Endometrium (tissue), 2 donors: Measurements from ENCODE around the gene HOTAIR.

Experiments used
- FAIRE-seq: peaks from 2 replicates; lab custom pipeline; 2012; peaks lifted over from hg19 to GRCh38; lab: Jason Lieb, UNC
- donor health status: control.
- donor health status: control.

HOTAIR gene

GRCh38 chr12:54000116-54001114 lies 25.7 kb upstream of the HOTAIR start, which contains the start of gene HOXC9:
TSS of gene HOXC9 (plus strand) at chr12:54000161. CDS start at chr12:54000189, 28 bp downstream.
- FAIRE-seq = no peak

- FAIRE-seq = no peak
Measured at GRCh38 chr12:53999559-54000115, 24.9 kb upstream of the HOTAIR start.

DNA sequence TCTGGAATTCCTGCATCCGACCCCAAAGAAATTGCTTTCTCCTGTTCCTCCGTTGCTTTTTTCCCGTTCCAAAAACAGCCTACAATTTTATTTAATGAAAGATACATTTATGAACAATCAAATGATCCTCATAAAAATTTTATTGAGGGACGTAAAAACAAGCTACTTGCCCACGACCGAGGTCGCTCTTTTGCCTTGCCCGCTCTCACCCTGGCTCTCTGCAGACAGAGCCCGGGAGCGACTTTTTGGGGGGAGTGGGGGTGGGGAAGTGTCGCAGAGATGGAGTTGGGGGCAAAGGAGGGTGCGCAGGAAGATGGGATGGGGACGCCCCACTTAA lies 24.1 kb upstream of the HOTAIR start:
- no peak for FAIRE-seq

- no peak for FAIRE-seq
Measured at GRCh38 chr12:53998110-53998899, 23.6 kb upstream of the HOTAIR start.

GRCh38 chr12:53997204-53998109 lies 22.7 kb upstream of the HOTAIR start:
- no peak for FAIRE-seq

DNA sequence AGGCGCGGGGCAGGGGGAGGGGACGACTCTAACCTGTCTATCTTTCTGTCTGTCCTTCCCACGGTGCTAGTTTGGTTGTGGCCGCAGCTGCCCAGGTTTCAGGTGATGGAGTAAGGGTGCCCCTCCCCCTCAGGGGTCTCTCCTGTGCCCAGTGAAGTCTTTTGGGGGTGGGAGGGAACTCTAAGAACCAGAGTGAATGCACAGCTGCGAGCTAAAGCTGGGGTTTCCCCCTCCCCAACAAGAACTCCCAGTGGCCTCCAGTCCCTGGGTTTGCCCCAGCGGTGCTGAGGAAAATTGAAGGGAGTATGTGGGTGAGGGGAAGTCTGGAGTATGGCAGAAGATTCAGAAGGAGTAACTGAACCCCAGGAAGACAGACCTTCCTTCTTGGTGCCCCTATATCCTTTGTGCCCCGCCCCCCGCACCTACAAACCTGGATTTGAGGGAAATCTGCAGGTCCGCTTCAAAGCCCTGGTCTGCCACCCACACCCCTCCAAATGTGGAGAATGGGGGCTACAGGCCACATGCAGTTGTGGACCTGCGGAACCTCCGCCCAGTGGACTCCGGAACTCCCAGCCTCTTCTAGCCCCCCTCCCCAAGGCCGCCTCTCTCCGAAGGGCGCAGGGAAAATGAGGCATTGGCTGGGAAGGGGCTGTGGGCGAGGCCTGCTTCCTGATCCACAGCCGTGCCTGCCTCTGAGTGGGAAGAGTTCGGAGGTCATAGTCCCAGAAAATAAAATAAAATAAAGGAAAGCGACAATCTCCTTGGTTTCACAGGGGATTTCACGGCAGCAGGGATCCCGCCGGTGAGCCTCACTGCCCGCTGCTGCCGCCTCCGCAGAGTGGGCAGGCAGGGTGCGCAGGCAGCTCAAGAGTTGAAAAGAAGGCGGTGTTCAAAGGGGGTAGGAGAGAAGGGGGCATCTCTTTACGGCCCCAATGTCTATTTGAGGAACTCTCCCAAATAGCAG lies 21.8 kb upstream of the HOTAIR start:
- FAIRE-seq = no peak

DNA sequence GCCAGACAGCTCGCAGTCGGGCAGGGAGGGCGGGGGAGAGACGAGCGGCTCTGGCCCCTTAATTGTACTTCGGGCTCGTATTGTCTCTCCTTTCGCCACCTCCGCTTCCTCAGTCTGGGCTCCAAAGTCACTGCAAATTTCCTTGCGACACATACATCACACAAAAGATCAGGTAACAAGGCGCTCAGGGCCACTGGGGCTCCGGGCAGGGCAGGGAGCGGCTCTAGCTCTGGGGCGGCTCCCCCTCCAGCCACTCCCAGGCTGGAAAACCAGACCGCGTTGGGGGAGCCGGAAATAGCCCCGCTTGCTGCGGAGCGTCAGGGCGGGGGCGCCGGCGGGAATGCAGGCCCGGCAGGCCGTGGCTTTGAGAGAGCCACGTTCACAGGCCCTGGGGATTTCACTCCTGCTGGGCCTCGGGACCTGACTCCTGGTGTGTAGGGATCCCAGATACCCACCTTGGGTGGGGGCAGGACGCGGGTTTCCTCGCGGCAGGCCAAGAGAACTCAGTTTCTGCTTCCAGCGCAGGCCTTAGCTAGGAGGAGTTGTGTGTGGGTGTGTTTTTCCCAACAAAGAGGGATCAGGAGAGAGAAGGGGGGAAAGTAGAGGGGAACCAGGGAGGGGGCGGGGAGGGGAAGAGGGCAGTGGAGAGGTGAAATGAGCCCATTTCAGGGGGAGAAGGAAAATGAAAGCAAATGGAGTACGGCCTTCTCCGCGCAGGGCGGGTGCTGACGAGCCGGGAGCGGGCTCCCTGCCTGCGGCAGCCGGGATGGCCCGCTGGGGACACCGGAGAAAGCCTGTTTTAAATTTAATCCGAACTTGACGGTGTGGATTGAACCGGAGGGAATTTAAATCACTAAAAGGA lies 20.9 kb upstream of the HOTAIR start:
- FAIRE-seq = no peak

DNA sequence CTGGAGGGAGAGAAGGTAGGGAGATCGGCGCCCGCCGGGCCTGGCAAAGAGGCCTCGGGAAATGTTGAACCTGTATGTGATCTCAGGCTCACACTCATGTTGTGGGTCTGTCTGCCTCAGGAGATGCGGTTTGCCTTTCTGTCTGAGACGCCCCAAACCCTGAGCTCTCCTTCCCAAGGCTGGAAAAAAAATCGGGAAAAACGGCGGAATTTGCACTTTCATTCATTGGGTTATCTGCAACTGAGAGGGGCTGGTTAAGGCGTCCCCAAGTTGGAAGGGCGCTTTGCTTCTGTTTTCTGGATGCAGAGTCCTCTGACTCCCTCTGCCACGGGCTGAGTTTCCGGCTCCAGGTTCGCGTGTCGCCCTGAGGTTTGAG lies 20.2 kb upstream of the HOTAIR start:
- FAIRE-seq = no peak

- FAIRE-seq = no peak
Measured at GRCh38 chr12:53994264-53995001, 19.7 kb upstream of the HOTAIR start.

DNA sequence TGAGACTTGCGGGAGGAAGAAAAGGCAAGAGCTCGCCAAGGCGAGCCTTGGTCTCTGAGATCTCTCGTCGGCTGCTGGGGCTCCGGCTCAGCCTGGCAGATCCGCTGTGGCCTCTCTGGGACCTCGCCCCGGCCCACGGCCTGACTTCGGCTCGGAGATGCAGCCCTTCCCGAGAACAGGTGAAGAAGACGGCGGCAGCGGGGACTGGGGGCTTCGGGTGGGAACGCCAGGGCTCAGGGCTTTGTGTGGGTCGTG lies 19.2 kb upstream of the HOTAIR start:
- no peak for FAIRE-seq

- no peak for FAIRE-seq
Measured at GRCh38 chr12:53993162-53994008, 18.6 kb upstream of the HOTAIR start.

DNA sequence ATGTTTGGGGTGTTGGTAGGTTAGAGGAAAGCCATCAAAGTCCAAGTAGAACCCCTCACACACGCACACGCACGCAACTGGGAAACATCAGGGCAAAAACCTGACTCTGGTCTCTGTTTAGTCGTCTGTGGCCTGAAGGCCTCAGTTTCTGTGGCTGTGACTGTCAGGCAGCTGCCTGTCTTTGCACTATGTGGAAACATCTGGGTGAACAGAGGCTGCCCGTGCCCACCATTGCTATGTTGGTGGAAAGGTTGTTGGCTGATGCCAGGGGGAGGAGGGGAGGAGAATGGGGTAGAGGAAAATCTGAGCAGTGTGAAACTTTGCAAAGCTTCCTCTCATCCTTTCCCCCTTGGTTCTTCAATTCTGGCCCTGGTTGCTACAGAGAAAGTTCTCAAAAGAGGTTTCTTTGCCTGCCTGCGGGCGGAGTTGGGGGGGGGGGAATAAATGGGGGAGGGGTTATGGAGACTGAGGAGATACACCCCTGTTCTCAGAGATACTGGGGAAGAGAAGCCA lies 17.7 kb upstream of the HOTAIR start:
- no peak for FAIRE-seq

- FAIRE-seq = no peak
Measured at GRCh38 chr12:53991077-53991460, 16.3 kb upstream of the HOTAIR start.

DNA sequence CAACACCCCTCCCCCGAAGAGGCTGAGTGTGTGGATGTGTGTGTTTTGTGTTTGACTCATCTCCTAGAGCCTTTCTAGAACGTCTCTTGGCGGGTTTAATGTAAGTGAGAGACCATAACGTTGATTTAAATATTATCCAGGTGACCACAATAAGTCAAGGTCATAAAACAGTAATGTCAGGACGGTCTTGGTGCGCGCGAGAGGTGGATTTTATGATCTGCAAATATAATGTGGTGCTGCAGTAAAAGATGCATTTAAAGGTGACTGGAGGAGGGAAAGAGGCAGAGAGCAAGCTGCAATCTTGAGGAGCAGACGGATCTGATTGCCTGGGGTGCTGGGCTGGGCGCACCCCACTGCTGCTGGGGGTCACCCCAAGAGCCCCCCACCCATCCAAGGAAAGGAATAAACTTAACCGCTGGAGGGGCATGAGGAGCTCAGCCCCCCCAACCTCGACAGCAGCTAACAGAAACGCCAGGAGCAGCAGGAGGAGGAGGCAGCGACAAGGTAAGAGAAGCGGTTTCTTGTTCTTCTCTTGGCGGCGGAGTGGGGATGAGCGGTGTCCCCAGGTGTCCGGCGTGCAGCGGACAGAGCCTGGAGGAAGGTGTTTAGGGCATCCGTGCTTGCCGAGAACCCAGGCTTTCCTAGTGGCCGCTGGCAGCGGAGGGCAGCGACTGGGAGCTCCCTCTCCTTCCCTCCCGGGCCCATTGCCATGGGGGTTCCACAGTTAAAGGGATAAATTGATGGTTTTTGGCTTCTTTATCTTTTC lies 15.7 kb upstream of the HOTAIR start:
- no peak for FAIRE-seq

- no peak for FAIRE-seq
Measured at GRCh38 chr12:53989227-53990113, 14.7 kb upstream of the HOTAIR start.

DNA sequence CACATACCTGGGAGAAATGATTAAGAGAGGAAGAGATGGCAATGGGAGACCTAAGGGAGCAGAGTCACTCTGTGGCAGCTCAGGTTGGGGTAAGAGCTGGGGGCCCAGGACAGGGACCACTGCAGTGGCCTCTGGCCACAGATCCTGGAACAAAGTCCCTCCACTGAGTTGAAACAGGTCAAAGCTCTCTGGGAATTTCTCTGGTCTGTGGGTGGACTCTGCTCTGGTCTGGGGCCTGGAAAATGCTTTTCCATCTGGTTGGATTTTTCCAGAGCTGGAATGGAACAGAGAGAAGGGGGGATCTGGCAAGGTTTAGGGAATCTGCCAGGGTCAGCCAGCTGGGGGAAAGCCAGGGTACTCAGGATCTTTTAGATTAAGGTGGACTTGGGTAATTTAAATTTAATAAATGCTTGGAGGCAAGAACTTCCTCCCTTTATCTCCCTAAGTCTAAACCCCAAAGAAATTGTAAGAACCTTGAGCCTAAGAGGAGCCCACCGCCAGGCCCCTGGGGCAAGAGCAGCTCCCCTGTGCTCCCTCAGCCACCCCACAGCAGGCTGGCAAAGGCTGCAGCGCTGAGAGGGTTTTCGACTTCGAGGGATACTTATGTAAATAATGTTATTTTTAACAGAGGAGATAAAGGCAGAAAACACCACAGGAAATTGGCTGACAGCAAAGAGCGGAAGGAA lies 13.9 kb upstream of the HOTAIR start:
- FAIRE-seq = no peak
